IMR-90 (cell line): Measurements from ENCODE around the gene RBM23. TPM values are rescaled to one million over a fixed set of nuclear protein-coding genes. Genes with fewer than 3 reads are reported as not detected.

Experiments used
- ATAC-seq: fragments of 200-7000 bp; cut with Tn5 transposase; 2 replicates; pipeline ENCODE4 v1.9.1; 2020; ENCODE audit warnings: low read depth, mild to moderate bottlenecking, moderate library complexity
- BruUV-seq: library from RNA; stranded (reverse); fragments of 400-500 nt; replicated peaks from 2 replicates; lab custom pipeline; 2021; lab: Mats Ljungman, UMichigan
- CTCF ChIA-PET: fragments of 300-600 bp; formaldehyde crosslinking; extraction: SDS; loops from one replicate; lab custom pipeline; 2021; ENCODE audit warnings: antibody characterized with exemption; lab: Yijun Ruan, JAX
- POLR2A ChIA-PET: fragments of 300-600 bp; sonication (Branson Sonifier 250); formaldehyde crosslinking; loops from one replicate; lab custom pipeline; 2022; ENCODE audit warnings: antibody characterized with exemption; ENCODE audit not compliant: unreplicated experiment; lab: Charles Lee
- DNase-seq: peaks from one replicate; pipeline ENCODE4 v3.0.0; 2013
- H2AFZ ChIP-seq: replicated peaks from 2 replicates; pipeline ENCODE3; 2013; ENCODE audit warnings: low read length, mild to moderate bottlenecking; ENCODE audit not compliant: poor library complexity
- H2AK5ac ChIP-seq: 2 replicates; pipeline ENCODE4 v1.6.1; 2013; ENCODE audit warnings: low read depth, low read length, inconsistent platforms
- H2AK9ac ChIP-seq: replicated peaks from 2 replicates; pipeline ENCODE3; 2013; ENCODE audit warnings: mild to moderate bottlenecking, low read depth, low read length, moderate library complexity; ENCODE audit not compliant: poor library complexity
- H2BK120ac ChIP-seq: 2 replicates; pipeline ENCODE4 v1.6.1; 2013; ENCODE audit warnings: low read depth, low read length, inconsistent platforms
- H2BK15ac ChIP-seq: 3 replicates; pipeline ENCODE4 v1.6.1; 2013; ENCODE audit warnings: low read depth, low read length, inconsistent platforms
- H2BK20ac ChIP-seq: 2 replicates; pipeline ENCODE4 v1.6.1; 2013; ENCODE audit warnings: low read depth, mild to moderate bottlenecking, inconsistent platforms, low read length, moderate library complexity
- H2BK5ac ChIP-seq: 2 replicates; pipeline ENCODE4 v1.6.1; 2013; ENCODE audit warnings: mild to moderate bottlenecking, low read depth, low read length, inconsistent platforms; ENCODE audit not compliant: poor library complexity, severe bottlenecking
- H3K14ac ChIP-seq: replicated peaks from 2 replicates; pipeline ENCODE4 v1.6.1; 2013; ENCODE audit warnings: low read depth, low read length, inconsistent platforms
- H3K18ac ChIP-seq: 2 replicates; pipeline ENCODE4 v1.6.1; 2013; ENCODE audit warnings: low read depth, low read length, control low read depth
- H3K23ac ChIP-seq: 2 replicates; pipeline ENCODE4 v1.6.1; 2013; ENCODE audit warnings: low read depth, low read length, inconsistent platforms
- H3K27ac ChIP-seq: 2 replicates; pipeline ENCODE4 v1.5.1; 2013; ENCODE audit warnings: mild to moderate bottlenecking, control low read depth, low read length; ENCODE audit not compliant: insufficient read depth
- H3K27me3 ChIP-seq: 2 replicates; pipeline ENCODE4 v1.6.1; 2013; ENCODE audit warnings: low read length; ENCODE audit not compliant: control insufficient read depth, insufficient read depth
- H3K36me3 ChIP-seq: 2 replicates; pipeline ENCODE4 v1.6.1; 2013; ENCODE audit warnings: low read length, mixed read lengths; ENCODE audit not compliant: control insufficient read depth, insufficient read depth
- H3K4ac ChIP-seq: 2 replicates; pipeline ENCODE4 v1.6.1; 2013; ENCODE audit warnings: low read depth, low read length, inconsistent platforms
- H3K4me1 ChIP-seq: 2 replicates; pipeline ENCODE4 v1.6.1; 2013; ENCODE audit warnings: low read length, mixed read lengths; ENCODE audit not compliant: control insufficient read depth, insufficient read depth
- H3K4me2 ChIP-seq: 2 replicates; pipeline ENCODE4 v1.6.1; 2013; ENCODE audit warnings: low read depth, mild to moderate bottlenecking, control low read depth, low read length, moderate library complexity
- H3K4me3 ChIP-seq: 2 replicates; pipeline ENCODE4 v1.5.1; 2013; ENCODE audit warnings: low read depth, mild to moderate bottlenecking, control low read depth, low read length, moderate library complexity; ENCODE audit not compliant: insufficient read depth
- H3K56ac ChIP-seq: 2 replicates; pipeline ENCODE4 v1.6.1; 2013; ENCODE audit warnings: low read length, inconsistent platforms; ENCODE audit not compliant: insufficient read depth; ENCODE audit errors: extremely low read depth
- H3K79me1 ChIP-seq, 2 experiments: 2 replicates each; pipeline ENCODE4 v1.6.1; 2013; ENCODE audit warnings: low read length in 2 of 2, inconsistent platforms in 1 of 2, low read depth in 1 of 2
- H3K9ac ChIP-seq: 2 replicates; pipeline ENCODE4 v1.6.1; 2013; ENCODE audit warnings: low read depth, low read length, control low read depth
- H3K9me1 ChIP-seq: 2 replicates; pipeline ENCODE4 v1.6.1; 2013; ENCODE audit warnings: low read length, inconsistent platforms; ENCODE audit not compliant: insufficient read depth
- H3K9me3 ChIP-seq: 2 replicates; pipeline ENCODE4 v1.6.1; 2013; ENCODE audit warnings: low read length; ENCODE audit not compliant: control insufficient read depth, insufficient read depth
- H4K20me1 ChIP-seq: 2 replicates; pipeline ENCODE4 v1.6.1; 2013; ENCODE audit warnings: low read length, inconsistent platforms; ENCODE audit not compliant: insufficient read depth
- H4K5ac ChIP-seq: 2 replicates; pipeline ENCODE4 v1.6.1; 2013; ENCODE audit warnings: mild to moderate bottlenecking, low read depth, low read length, control low read depth
- H4K8ac ChIP-seq, 2 experiments: 2 replicates each; pipeline ENCODE4 v1.6.1; 2013; ENCODE audit warnings: low read depth in 2 of 2, low read length in 2 of 2, control low read depth in 1 of 2, inconsistent platforms in 1 of 2
- H4K91ac ChIP-seq: 2 replicates; pipeline ENCODE4 v1.6.1; 2013; ENCODE audit warnings: low read depth, low read length, inconsistent platforms; ENCODE audit not compliant: insufficient read depth
- BHLHE40 ChIP-seq: fragments of 150-350 bp; IDR thresholded peaks from 2 replicates; pipeline ENCODE4 v1.6.1; 2016; ENCODE audit warnings: mild to moderate bottlenecking, low read depth, low read length
- CEBPB ChIP-seq: IDR thresholded peaks from 2 replicates; pipeline ENCODE4 v1.6.1; 2012; ENCODE audit warnings: low read depth, low read length, improper control_type of control experiment
- CHD1 ChIP-seq: IDR thresholded peaks from 2 replicates; pipeline ENCODE4 v1.6.1; 2012; ENCODE audit warnings: low read depth, low read length, improper control_type of control experiment
- CTCF ChIP-seq: conservative IDR thresholded peaks from 2 replicates; pipeline ENCODE4 v1.5.1; 2012; ENCODE audit warnings: mild to moderate bottlenecking, low read depth, low read length, improper control_type of control experiment
- ELK1 ChIP-seq: fragments of 150-350 bp; IDR thresholded peaks from 2 replicates; pipeline ENCODE4 v1.6.1; 2016; ENCODE audit warnings: low read depth, mild to moderate bottlenecking, low read length, moderate library complexity, borderline replicate concordance
- FOS ChIP-seq: fragments of 150-350 bp; IDR thresholded peaks from 2 replicates; pipeline ENCODE4 v1.6.1; 2016; ENCODE audit warnings: low read depth, low read length
- MAFK ChIP-seq: IDR thresholded peaks from 2 replicates; pipeline ENCODE4 v1.6.1; 2012; ENCODE audit warnings: low read depth, low read length, improper control_type of control experiment
- MAZ ChIP-seq: IDR thresholded peaks from 2 replicates; pipeline ENCODE4 v1.6.1; 2012; ENCODE audit warnings: low read depth, mild to moderate bottlenecking, low read length, improper control_type of control experiment, moderate library complexity, borderline replicate concordance
- MXI1 ChIP-seq: IDR thresholded peaks from 2 replicates; pipeline ENCODE4 v1.6.1; 2012; ENCODE audit warnings: low read depth, mild to moderate bottlenecking, low read length, moderate library complexity, borderline replicate concordance
- NFE2L2 ChIP-seq: fragments of 150-350 bp; IDR thresholded peaks from 2 replicates; pipeline ENCODE4 v1.6.1; 2016; ENCODE audit warnings: low read depth, mild to moderate bottlenecking, low read length
- POLR2A ChIP-seq: IDR thresholded peaks from 2 replicates; pipeline ENCODE4 v1.6.1; 2012; ENCODE audit warnings: mild to moderate bottlenecking, low read depth, low read length
- RAD21 ChIP-seq: IDR thresholded peaks from 2 replicates; pipeline ENCODE4 v1.6.1; 2012; ENCODE audit warnings: low read length, improper control_type of control experiment
- RCOR1 ChIP-seq: IDR thresholded peaks from 2 replicates; pipeline ENCODE4 v1.6.1; 2012; ENCODE audit warnings: mild to moderate bottlenecking, low read length, improper control_type of control experiment; ENCODE audit not compliant: insufficient replicate concordance
- RFX5 ChIP-seq: IDR thresholded peaks from 2 replicates; pipeline ENCODE4 v1.8.0; 2012; ENCODE audit warnings: low read depth, mild to moderate bottlenecking, low read length, moderate library complexity
- SMC3 ChIP-seq: fragments of 150-350 bp; IDR thresholded peaks from 2 replicates; pipeline ENCODE4 v1.6.1; 2016; ENCODE audit warnings: low read depth, mild to moderate bottlenecking, antibody characterized with exemption, low read length, moderate library complexity
- USF2 ChIP-seq: fragments of 150-350 bp; IDR thresholded peaks from 2 replicates; pipeline ENCODE4 v1.6.1; 2017; ENCODE audit warnings: mild to moderate bottlenecking, antibody characterized with exemption, low read length, low read depth
- WGBS, 2 experiments: methylation state at CpG; one replicate each; pipeline versions ENCODE4 v1.1.5 to v1.1.7; 2013; ENCODE audit warnings: missing lambda C conversion rate in 2 of 2; ENCODE audit not compliant: insufficient read length in 1 of 2; ENCODE audit errors: extremely low coverage in 2 of 2; 5-methylcytosine and 5-hydroxymethylcytosine counted together
- dilution Hi-C: fragments of 300-500 bp; cut with HindIII; formaldehyde crosslinking; loops from one replicate; pipeline ENCODE4 v1.14.3; 2018; ENCODE audit warnings: low sequenced_read_pairs; ENCODE audit not compliant: unreplicated experiment
- in situ Hi-C: fragments of 300-500 bp; cut with MboI; formaldehyde crosslinking; loops from 3 replicates; pipeline ENCODE4 v1.14.3; 2019; ENCODE audit warnings: low sequenced_read_pairs, inconsistent platforms, mixed read lengths
- intact Hi-C: fragments of 100-400 bp; cut with micrococcal nuclease; formaldehyde crosslinking; loops from 2 replicates; pipeline ENCODE4 v1.10.0; 2022
- polyA plus RNA-seq, 3 experiments: library from polyadenylated mRNA; depleted of rRNA; stranded (reverse); fragments of >200 nt; gene quantifications; 2 replicates each; pipeline ENCODE4 v1.2.3, GENCODE V29; 2012; ENCODE audit warnings: low replicate concordance in 1 of 3
- total RNA-seq: library from RNA; depleted of rRNA; stranded (reverse); fragments of >200 nt; gene quantifications from 2 replicates; pipeline ENCODE4 v1.2.3, GENCODE V29; 2012

RBM23 gene
- total and polyA plus RNA-seq, 2 of the 4 experiments (the other 2 are of a cell fraction), result 44.7 to 375 TPM

GRCh38 chr14:22932146-22932545 lies 13.2 kb upstream of the RBM23 start:
- no peak overlapping the region for H3K4me2 ChIP-seq
- no peak overlapping the region for H3K14ac ChIP-seq
- peaks cover 3% of the 10 kb centered on the region for H3K36me3 ChIP-seq
- H3K56ac ChIP-seq, result no peak overlapping the region
- CTCF ChIA-PET, result interaction anchor here (0.6 kb wide), 1 partner anchor 1627 kb away, joined by 4 read pairs; no protein-coding TSS in a partner anchor
- no peaks in the 10 kb centered on the region; the same call in 1 of the 2 replicates for H3K9me1 ChIP-seq
- POLR2A ChIA-PET, result no interaction called here
- no peak overlapping the region for H2BK5ac ChIP-seq
- H4K20me1 ChIP-seq, result no peaks in the 10 kb centered on the region
- H4K8ac ChIP-seq, result no peak overlapping the region
- intact Hi-C loops (no loop called here), dilution Hi-C loops (no loop called here), in situ Hi-C loops (no loop called here)
- ATAC-seq (no peak), DNase-seq (no peak)
- no peaks in the 10 kb centered on the region for H3K27me3 ChIP-seq
- H2AK5ac ChIP-seq, result no peak overlapping the region
- no peak overlapping the region for H2AK9ac ChIP-seq
- no peak overlapping the region for H3K23ac ChIP-seq
- no peak overlapping the region for H3K27ac ChIP-seq
- peaks cover 3% of the 10 kb centered on the region; the same call in 1 of the 2 replicates for H3K4me1 ChIP-seq
- H3K4me3 ChIP-seq, result no peak overlapping the region
- no CpG with 5 or more reads among the region's 3 CpGs for WGBS, 2 experiments
- H2BK120ac ChIP-seq, result no peak overlapping the region
- no TSS peak for BruUV-seq
- H4K5ac ChIP-seq, result no peak overlapping the region
- H2BK15ac ChIP-seq, result no peak overlapping the region
- no peak overlapping the region for H3K4ac ChIP-seq
- no peak overlapping the region for H2BK20ac ChIP-seq
- H4K91ac ChIP-seq, result no peak overlapping the region
- H2AFZ ChIP-seq, result no peak overlapping the region
- H3K79me1 ChIP-seq, result peaks cover 7 to 20% of the 10 kb centered on the region in 2 experiments
- no peak overlapping the region for H3K9ac ChIP-seq
- H3K9me3 ChIP-seq, result no peaks in the 10 kb centered on the region
- no peak overlapping the region for H3K18ac ChIP-seq
- TF ChIP-seq FOS (no peak), NFE2L2 (no peak), RCOR1 (no peak), MAZ (no peak), CTCF (no peak), USF2 (no peak), SMC3 (no peak), CHD1 (no peak), RAD21 (no peak), BHLHE40 (no peak), CEBPB (no peak), MXI1 (no peak), POLR2A (no peak), ELK1 (no peak), MAFK (no peak), RFX5 (no peak)
